GM21447 (cell line): Measurements from ENCODE around the gene NGLY1.

ENCODE experiments used
- ATAC-seq: cut with Tn5 transposase; IDR thresholded peaks from one replicate; pipeline ENCODE4 v1.9.1; 2021; ENCODE audit not compliant: unreplicated experiment

The NGLY1 gene

GRCh38 chr3:25782938-25783660 is at the start of gene NGLY1:
TSS of gene NGLY1 (minus strand) at chr3:25783443. CDS start at chr3:25783390, 53 bp downstream.
- ATAC-seq, result peak; percentile 66

- ATAC-seq, result peak; percentile 41
Measured at GRCh38 chr3:25831578-25831977, 48.3 kb upstream of the NGLY1 start.

GRCh38 chr3:25830373-25831280 is 47.4 kb upstream of the NGLY1 start:
- ATAC-seq, result no peak

GRCh38 chr3:25826510-25826909 is 43.3 kb upstream of the NGLY1 start:
- no peak for ATAC-seq

- ATAC-seq, result no peak
Measured at GRCh38 chr3:25823314-25823713, 40.1 kb upstream of the NGLY1 start.

GRCh38 chr3:25821746-25822573 is 38.7 kb upstream of the NGLY1 start:
- ATAC-seq, result no peak

GRCh38 chr3:25820816-25821486 is 37.7 kb upstream of the NGLY1 start:
- no peak for ATAC-seq

- no peak for ATAC-seq
Measured at GRCh38 chr3:25820366-25820765, 37.1 kb upstream of the NGLY1 start.

GRCh38 chr3:25818335-25818734 is 35.1 kb upstream of the NGLY1 start:
- no peak for ATAC-seq

- ATAC-seq, result no peak
Measured at GRCh38 chr3:25817638-25818037, 34.4 kb upstream of the NGLY1 start.

- ATAC-seq, result no peak
Measured at GRCh38 chr3:25817107-25817506, 33.9 kb upstream of the NGLY1 start.

- ATAC-seq, result no peak
Measured at GRCh38 chr3:25812644-25813043, 29.4 kb upstream of the NGLY1 start.

- ATAC-seq, result no peak
Measured at GRCh38 chr3:25804676-25805075, 21.4 kb upstream of the NGLY1 start.

- no peak for ATAC-seq
Measured at GRCh38 chr3:25803833-25804232, 20.6 kb upstream of the NGLY1 start.

GRCh38 chr3:25801786-25802185 is 18.5 kb upstream of the NGLY1 start:
- no peak for ATAC-seq

GRCh38 chr3:25789596-25790556 is 6.6 kb upstream of the NGLY1 start, which contains the start of gene OXSM:
TSS of gene OXSM (plus strand) at chr3:25790090. CDS start at chr3:25791021, 931 bp downstream.
- ATAC-seq, result peak; percentile 92

GRCh38 chr3:25789209-25789595 is 6.0 kb upstream of the NGLY1 start:
- ATAC-seq, result no peak

- ATAC-seq, result no peak
Measured at GRCh38 chr3:25787689-25788088, 4.4 kb upstream of the NGLY1 start.

GRCh38 chr3:25785826-25786225 is 2.6 kb upstream of the NGLY1 start:
- no peak for ATAC-seq
